GM19043 (cell line): ENCODE results near the gene CHRNA1.

Source experiments
- ATAC-seq: cut with Tn5 transposase; IDR thresholded peaks from one replicate; pipeline ENCODE4 v1.9.1; 2021; ENCODE audit warnings: low read depth; ENCODE audit not compliant: unreplicated experiment

The CHRNA1 gene

DNA sequence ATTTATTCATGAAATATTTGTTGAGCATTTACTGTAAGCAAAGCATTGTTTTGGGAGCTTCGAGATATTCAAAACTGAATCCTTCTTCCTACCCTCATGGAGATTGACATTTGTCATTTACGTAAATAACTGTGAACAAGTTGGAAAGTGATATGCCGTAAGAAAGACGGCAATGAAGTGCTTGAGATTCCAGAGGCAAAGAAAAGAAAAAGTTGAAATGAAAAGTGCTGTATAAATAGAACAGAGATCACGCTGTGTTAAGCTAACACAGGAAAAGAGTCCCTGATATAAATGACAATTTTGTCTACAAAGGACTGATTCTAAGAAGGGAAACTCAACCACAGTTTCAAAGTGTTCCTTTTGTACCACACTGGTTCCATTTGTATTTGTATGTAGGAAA lies 1.8 kb downstream of the CHRNA1 start:
- no peak for ATAC-seq

DNA sequence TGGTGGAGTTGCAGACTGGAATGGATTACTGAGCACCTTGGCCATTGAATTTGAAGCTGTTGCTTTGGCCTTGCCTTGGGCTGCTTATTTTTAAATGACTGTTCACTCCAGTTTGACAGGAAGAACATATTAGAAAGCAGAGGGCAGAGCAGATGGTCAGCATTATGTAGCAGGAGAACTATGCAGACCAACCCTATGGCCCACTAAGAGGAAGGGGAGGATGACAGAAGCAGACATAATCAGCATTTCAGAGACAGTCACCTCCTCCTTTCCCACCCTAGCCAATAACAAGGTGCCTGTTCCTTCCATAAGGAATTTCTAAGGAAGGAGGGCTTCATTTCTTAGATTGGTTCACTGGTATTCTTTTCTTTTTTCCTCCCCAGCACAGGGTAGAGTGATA lies 2.4 kb downstream of the CHRNA1 start:
- no peak for ATAC-seq

DNA sequence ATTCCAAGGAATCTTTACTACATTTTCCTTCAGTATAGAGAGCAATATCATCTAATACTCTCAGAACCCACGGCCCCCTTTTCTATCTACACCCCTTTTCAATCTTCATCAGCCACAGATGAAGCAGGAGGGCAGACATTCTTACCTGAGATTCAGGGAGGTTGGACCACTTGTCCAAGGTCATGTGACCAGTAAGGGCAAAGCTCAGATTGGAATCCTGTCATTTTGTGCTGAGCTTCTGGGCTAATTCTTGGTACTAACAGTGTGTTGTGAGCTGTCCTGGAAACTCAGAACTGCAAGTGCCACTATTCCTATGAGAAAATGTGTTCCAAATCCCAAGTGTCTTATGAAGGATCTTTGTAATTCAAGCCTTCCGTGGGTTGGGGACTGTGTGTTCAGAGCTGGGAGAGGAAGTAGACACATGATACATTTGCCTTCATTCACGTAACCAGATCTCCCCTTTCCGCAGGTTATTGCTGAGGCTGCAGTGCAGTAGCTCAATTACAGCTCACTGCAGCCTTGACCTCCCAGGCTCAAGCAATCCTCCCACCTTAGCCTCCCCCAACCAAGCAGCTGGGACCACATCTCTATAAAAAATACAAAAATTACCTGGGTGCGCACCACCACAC lies 3.3 kb downstream of the CHRNA1 start:
- no peak for ATAC-seq

DNA sequence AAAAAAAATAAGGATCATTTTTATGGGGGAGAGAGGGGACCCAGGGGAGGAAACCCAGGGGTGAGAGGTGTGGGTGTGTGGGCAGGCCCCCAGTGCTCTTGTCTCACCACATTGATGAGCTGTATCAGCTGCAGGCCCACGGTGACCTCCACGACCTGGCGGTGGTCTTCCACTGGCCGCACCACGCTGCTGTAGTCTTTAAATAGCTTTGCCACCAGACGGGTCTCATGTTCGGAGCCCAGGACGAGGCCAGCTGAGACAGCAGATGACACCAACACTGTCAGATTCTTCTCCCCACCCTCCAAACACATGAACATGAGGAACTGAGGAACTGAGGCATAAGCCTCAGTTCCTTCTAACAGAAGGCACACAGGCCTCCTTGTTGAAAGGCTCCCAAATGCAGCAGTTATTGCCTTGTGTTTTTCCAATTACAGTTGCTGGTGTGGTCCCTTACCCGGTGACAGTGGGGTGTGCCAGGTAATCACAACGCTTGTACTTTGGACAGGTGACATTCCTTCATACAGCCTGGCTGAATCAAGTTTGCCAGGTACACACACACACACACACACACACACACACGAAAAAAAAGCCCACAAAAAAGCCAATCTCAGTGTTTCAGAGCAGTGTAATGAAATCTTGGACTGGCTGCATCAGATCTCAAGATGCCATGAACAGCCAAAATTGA lies 4.7 kb downstream of the CHRNA1 start:
- ATAC-seq = no peak

- ATAC-seq = no peak
These were observed 7.5 kb downstream of the CHRNA1 start for GRCh38 chr2:174756743-174757142.

DNA sequence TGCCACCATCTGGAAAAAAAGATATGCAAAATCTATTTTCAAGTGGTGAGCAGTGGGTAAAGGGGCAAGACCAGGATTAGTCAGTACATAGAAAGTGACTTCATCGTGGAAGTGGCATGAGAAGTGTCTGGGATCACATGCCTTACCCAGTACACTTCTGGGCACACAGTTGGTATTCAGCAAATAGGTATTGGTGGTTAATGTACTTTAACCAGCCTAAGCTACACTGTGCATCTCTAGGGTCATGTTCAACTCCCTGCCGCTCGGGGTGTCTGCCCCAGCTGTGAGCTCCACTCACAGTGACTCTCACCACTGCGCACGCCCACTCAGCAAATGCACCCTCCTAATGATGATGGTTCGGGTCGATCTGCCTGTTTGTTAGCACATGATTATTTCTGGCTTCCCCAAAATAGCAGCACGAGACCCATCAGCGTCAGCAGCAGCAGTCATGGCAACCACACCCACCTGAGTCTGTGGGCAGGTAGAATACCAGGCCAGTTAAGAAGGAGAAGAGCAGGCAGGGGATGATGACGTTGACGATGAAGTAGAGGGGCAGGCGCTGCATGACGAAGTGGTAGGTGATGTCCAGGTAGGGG lies 11.1 kb downstream of the CHRNA1 start:
- peak; percentile 1 for ATAC-seq

DNA sequence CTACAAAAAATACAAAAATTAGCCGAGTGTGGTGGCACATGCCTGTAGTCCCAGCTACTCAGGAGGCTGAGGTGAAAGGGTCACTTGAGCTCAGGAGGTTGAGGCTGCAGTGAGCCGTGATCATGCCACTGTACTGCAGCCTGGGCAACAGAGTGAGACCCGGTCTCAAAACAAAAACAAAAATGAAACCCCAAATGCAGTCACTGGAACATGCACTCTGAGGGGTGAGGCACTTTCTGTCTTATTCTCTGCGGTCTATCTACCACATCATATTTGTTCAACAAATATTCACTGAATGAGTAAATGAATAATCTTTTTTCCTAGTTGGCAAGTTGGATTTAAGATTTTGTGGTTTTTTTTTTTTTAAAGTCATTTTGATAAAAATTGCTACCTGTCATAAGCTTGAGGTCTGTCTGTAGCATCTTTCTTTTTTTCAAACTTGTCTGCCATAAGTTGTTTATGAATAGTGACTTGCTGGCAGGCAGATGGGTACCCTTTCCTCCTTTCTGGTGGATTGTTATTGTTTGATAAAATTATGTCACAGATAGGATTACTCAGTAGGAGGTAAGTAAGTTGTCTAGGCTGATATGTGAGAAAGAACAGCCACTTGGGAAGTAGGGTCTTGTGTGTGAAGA lies 11.8 kb downstream of the CHRNA1 start:
- ATAC-seq = peak; percentile 88

GRCh38 chr2:174750923-174751441 lies 13.3 kb downstream of the CHRNA1 start:
- ATAC-seq = peak; percentile 41

GRCh38 chr2:174749793-174750192 lies 14.5 kb downstream of the CHRNA1 start:
- no peak for ATAC-seq

GRCh38 chr2:174748948-174749347 lies 15.3 kb downstream of the CHRNA1 start:
- peak; percentile 23 for ATAC-seq

DNA sequence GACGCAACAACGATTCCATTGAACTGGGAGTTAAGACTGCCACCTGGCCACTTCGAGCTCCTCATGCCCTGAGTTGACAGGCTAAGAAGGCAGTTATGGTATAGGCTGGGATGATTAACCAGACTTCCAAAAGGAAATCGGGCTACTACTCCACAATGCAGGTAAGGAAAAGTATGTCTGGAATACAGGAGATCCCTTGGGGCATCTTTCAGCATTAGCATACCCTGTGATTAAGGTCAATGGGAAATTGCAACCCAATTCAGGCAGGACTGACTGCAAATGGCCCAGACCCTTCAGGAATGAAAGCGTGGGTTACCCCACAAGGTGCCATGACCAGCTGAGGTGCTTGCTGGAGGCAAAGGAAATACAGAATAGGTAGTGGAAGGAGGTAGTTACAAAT lies 19.1 kb downstream of the CHRNA1 start:
- no peak for ATAC-seq

DNA sequence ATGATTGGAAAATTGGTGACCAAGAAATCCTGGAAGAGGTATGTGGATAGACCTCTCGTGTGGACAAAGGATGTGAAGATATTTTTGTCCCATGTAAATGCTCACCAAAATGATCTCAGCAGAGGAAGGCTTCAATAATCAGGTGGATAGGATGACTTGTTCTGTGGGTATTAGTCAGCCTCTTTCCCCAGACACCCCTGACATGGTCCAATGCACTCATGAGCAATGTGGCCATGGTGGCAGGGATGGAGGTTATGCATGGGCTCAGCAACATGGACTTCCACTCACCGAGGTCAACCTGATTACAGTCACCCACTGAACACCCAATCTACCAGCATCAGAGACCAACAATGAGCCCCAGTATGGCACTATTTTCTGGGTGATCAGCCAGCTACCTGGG lies 20.2 kb downstream of the CHRNA1 start:
- ATAC-seq = no peak

DNA sequence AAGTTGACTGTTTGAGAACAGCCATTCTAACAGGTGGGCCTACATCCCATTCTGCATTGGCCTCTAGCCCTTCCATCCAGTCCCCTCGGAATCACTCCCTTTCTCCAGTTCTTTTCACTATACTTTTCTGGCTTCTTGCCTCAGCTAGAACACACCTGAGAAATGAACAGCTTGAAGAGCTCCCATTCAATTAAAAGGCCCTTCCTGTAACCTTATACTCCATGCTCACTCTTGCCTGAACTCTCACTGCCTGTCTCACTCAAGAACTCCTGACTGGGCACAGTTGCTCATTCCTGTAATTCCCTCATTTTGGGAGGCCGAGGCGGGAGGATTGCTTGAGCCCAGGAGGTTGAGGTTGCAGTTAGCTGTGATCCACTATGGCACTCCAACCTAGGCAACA lies 23.6 kb downstream of the CHRNA1 start:
- ATAC-seq = no peak

DNA sequence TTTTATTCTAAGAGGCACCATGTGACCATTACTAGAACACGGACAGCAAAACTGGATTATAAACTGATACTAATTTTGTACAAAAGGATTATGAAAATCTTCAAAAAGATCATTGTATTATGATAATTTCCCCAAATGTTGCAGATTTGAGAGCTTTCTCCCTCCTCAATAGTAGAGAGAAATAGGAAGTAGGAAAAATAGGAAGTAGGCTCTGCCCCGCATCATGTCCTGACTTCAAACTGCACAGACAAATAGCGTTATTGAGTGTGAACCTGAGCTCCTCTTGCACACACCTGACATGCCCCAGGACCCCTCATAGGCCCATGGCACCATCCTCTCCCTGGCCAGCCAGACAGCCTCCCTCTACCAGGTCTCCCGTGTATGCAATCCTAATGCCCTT lies 25.4 kb downstream of the CHRNA1 start:
- no peak for ATAC-seq

- no peak for ATAC-seq
These were observed 32.7 kb downstream of the CHRNA1 start for GRCh38 chr2:174731546-174731945.

DNA sequence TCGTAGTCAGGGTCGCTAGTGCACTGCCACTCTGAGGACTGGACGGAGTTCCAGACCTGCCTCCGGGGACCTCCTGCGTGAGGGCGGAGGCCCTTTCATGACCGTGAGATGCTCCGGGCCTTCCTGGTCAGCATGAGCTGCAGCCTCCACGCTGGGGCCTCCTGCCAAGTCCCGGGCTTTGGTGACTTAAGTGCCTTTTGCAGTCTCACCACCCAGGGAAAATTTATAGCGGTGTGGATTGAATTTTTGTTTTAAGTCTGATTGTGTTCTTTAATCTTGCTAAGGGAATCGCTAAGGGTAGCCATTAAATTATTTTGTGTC lies 33.6 kb downstream of the CHRNA1 start:
- ATAC-seq = no peak

GRCh38 chr2:174729797-174730697 lies 34.2 kb downstream of the CHRNA1 start:
- no peak for ATAC-seq

GRCh38 chr2:174728096-174728495 lies 36.2 kb downstream of the CHRNA1 start:
- no peak for ATAC-seq

DNA sequence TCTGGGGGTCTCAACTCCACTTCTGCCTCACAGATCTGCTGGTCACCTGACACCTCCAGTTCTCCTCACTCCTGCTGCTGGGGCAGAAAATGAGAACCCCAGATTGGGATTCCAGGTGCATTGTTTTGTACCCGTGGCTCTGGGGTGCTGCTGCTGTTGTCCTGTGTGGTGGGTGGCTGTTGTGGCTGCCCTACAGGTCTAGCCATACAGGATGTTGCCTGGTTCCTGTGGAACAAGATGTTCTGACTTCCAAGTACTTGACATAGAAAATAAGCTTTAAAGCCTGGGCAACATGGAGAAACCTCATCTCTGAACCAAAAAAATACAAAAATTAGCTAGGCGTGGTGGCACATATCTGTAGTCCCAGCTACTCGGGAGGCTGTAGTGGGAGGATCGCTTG lies 38.1 kb downstream of the CHRNA1 start:
- ATAC-seq = no peak

GRCh38 chr2:174722942-174723592 lies 41.2 kb downstream of the CHRNA1 start:
- no peak for ATAC-seq
